ENCODE data around the gene NCAPD3. TPM values are rescaled to one million over a fixed set of nuclear protein-coding genes. Genes with fewer than 3 reads are reported as not detected.

NCAPD3 gene
- total and polyA plus RNA-seq, 2 donors (not counting 1 experiment from before 2014, with no cell fraction given): 7.4 to 11.4 TPM

DNA sequence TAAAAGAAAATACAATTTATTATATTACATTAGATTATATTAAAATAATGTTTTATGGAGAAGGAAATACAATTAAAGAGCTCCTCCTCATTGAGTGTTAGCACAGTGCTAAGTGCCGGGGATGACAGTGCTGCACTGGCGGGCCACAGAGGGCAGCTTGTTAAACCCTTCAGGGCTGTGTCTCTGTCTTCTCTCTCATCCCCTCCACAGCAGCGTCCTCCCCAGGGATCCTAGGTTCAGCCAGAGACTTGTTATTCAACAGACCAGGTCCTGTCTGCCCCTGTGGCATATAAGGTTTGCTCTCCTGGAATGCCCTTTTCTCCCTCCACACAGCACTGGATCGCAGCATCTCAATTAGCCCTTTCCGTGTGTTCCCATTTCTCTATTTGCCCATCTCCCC, 15.2 kb upstream of the NCAPD3 start:
- TF ChIP-seq CTCF (conservative IDR thresholded peaks at IDR 0.05 in 1 of 2, IDR thresholded peaks at IDR 0.05 in 1 of 2; ENCODE audit: low read depth in 1 of 2, low read length in 2 of 2) (no peak), EZH2 (IDR thresholded peaks at IDR 0.05; ENCODE audit: low read length, missing control alignments) (no peak)
- H3K9ac ChIP-seq (ENCODE audit: insufficient read depth, low read length): no peak overlapping the region
- no peaks in the 10 kb centered on the region for H3K9me3 ChIP-seq (ENCODE audit: control insufficient read depth, insufficient read depth, low read depth, low read length)
- peaks cover 7% of the 10 kb centered on the region for H3K36me3 ChIP-seq (ENCODE audit: control insufficient read depth, insufficient read depth, low read length)
- H3K27me3 ChIP-seq (ENCODE audit: control insufficient read depth, insufficient read depth, low read length): no peaks in the 10 kb centered on the region
- no peak overlapping the region for H3K27ac ChIP-seq (ENCODE audit: insufficient read depth, low read length)
- H3K79me2 ChIP-seq (ENCODE audit: control insufficient read depth, insufficient read depth, low read length): no peaks in the 10 kb centered on the region
- no peak overlapping the region for H3K4me3 ChIP-seq (replicated peaks in 1 of 4; ENCODE audit: control extremely low read depth in 1 of 4, insufficient read depth in 1 of 4, low read depth in 3 of 4, low read length in 4 of 4)
- H3K4me1 ChIP-seq (ENCODE audit: control insufficient read depth, extremely low read depth, insufficient read depth, low read length): no peaks in the 10 kb centered on the region
- H4K20me1 ChIP-seq (ENCODE audit: control insufficient read depth, extremely low read depth, insufficient read depth, low read length): no peaks in the 10 kb centered on the region
- no peak overlapping the region for H2AFZ ChIP-seq (ENCODE audit: low read length)
- H3K4me2 ChIP-seq (ENCODE audit: extremely low read depth, insufficient read depth, low read length): no peak overlapping the region
- DNase-seq (ENCODE audit: low read depth in 2 of 2): no peak

GRCh38 chr11:134237557-134237922, 13.8 kb upstream of the NCAPD3 start:
- no peaks in the 10 kb centered on the region for H3K9me3 ChIP-seq (ENCODE audit: control insufficient read depth, insufficient read depth, low read depth, low read length)
- no peaks in the 10 kb centered on the region for H3K27me3 ChIP-seq (ENCODE audit: control insufficient read depth, insufficient read depth, low read length)
- H3K4me1 ChIP-seq (ENCODE audit: control insufficient read depth, extremely low read depth, insufficient read depth, low read length): no peaks in the 10 kb centered on the region
- no peak overlapping the region for H3K4me2 ChIP-seq (ENCODE audit: extremely low read depth, insufficient read depth, low read length)
- peaks cover 3% of the 10 kb centered on the region for H3K36me3 ChIP-seq (ENCODE audit: control insufficient read depth, insufficient read depth, low read length)
- H3K27ac ChIP-seq (ENCODE audit: insufficient read depth, low read length): no peak overlapping the region
- H2AFZ ChIP-seq (ENCODE audit: low read length): no peak overlapping the region
- peaks cover 3% of the 10 kb centered on the region for H3K79me2 ChIP-seq (ENCODE audit: control insufficient read depth, insufficient read depth, low read length)
- no peaks in the 10 kb centered on the region for H4K20me1 ChIP-seq (ENCODE audit: control insufficient read depth, extremely low read depth, insufficient read depth, low read length)
- TF ChIP-seq EZH2 (IDR thresholded peaks at IDR 0.05; ENCODE audit: low read length, missing control alignments) (no peak), CTCF (conservative IDR thresholded peaks at IDR 0.05 in 1 of 2, IDR thresholded peaks at IDR 0.05 in 1 of 2; ENCODE audit: low read depth in 1 of 2, low read length in 2 of 2) (no peak)
- no peak overlapping the region for H3K4me3 ChIP-seq (replicated peaks in 1 of 4; ENCODE audit: control extremely low read depth in 1 of 4, insufficient read depth in 1 of 4, low read depth in 3 of 4, low read length in 4 of 4)
- no peak for DNase-seq (ENCODE audit: low read depth in 2 of 2)
- no peak overlapping the region for H3K9ac ChIP-seq (ENCODE audit: insufficient read depth, low read length)

DNA sequence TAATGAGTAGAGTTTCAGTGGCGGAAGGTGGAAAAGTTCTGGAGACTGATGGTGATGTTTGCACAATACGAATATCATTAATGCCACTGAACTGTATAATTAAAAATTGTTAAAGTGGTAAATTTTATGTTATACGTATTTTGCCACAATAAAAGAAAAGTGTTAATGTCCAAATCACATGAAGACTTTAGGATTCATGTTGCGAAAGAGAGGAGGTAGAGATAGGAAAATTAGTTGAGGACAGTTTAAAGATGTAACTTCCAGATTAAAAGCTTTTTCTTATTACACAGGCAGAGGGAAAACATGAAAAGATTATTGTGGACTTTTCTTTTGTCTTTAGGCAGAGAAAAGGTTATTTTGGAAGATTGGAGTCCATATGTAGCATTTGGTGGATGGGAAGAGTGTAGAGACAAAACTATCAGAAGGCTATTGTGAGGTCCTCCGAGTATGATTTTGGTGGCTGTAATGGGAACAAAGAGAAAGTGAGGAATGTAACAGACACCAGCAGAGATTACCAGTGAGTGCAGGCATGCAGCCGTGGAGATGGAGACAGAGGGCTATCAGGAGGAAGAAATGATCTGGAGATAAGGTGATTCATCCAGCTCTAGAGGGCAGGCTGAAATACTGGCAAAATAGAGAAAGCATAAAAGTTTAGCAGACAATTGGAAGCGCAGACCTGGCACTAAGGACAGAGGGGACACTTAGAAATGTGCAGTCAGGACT, 13.2 kb upstream of the NCAPD3 start:
- DNase-seq (ENCODE audit: low read depth in 2 of 2): no peak
- TF ChIP-seq CTCF (conservative IDR thresholded peaks at IDR 0.05 in 1 of 2, IDR thresholded peaks at IDR 0.05 in 1 of 2; ENCODE audit: low read depth in 1 of 2, low read length in 2 of 2) (no peak), EZH2 (IDR thresholded peaks at IDR 0.05; ENCODE audit: low read length, missing control alignments) (no peak)
- H3K9ac ChIP-seq (ENCODE audit: insufficient read depth, low read length): no peak overlapping the region
- H3K79me2 ChIP-seq (ENCODE audit: control insufficient read depth, insufficient read depth, low read length): peaks cover 7% of the 10 kb centered on the region
- H3K27ac ChIP-seq (ENCODE audit: insufficient read depth, low read length): no peak overlapping the region
- no peaks in the 10 kb centered on the region for H4K20me1 ChIP-seq (ENCODE audit: control insufficient read depth, extremely low read depth, insufficient read depth, low read length)
- no peaks in the 10 kb centered on the region for H3K4me1 ChIP-seq (ENCODE audit: control insufficient read depth, extremely low read depth, insufficient read depth, low read length)
- H3K36me3 ChIP-seq (ENCODE audit: control insufficient read depth, insufficient read depth, low read length): peaks cover 3% of the 10 kb centered on the region
- no peaks in the 10 kb centered on the region for H3K9me3 ChIP-seq (ENCODE audit: control insufficient read depth, insufficient read depth, low read depth, low read length)
- no peak overlapping the region for H3K4me3 ChIP-seq (replicated peaks in 1 of 4; ENCODE audit: control extremely low read depth in 1 of 4, insufficient read depth in 1 of 4, low read depth in 3 of 4, low read length in 4 of 4)
- no peak overlapping the region for H3K4me2 ChIP-seq (ENCODE audit: extremely low read depth, insufficient read depth, low read length)
- H2AFZ ChIP-seq (ENCODE audit: low read length): no peak overlapping the region
- no peaks in the 10 kb centered on the region for H3K27me3 ChIP-seq (ENCODE audit: control insufficient read depth, insufficient read depth, low read length)

Data from fibroblast of lung (primary cell).